Measurements from ENCODE around the gene ACIN1.
"Not testable (repeated sequence)": the region's sequence is repeated elsewhere in the genome, so short reads cannot be mapped to it uniquely, and the experiment has no call there.

GRCh38 chr14:23107620-23108019 lies 12.7 kb upstream of the ACIN1 start:
- TF ChIP-seq REST (IDR thresholded peaks at IDR 0.05; ENCODE audit: insufficient replicate concordance, low read depth); CTCF (IDR thresholded peaks at IDR 0.05; ENCODE audit: insufficient read depth, low read length); POLR2AphosphoS5 (IDR thresholded peaks at IDR 0.05; ENCODE audit: low read depth); GABPA (IDR thresholded peaks at IDR 0.05; ENCODE audit: low read depth): not testable (repeated sequence)
